Endometrial microvascular endothelial cells (primary cell): ENCODE measurements around the gene CRISPLD2. TPM values are rescaled to one million over a fixed set of nuclear protein-coding genes. Genes with fewer than 3 reads are reported as not detected.

Experiments
- in situ Hi-C: cut with HindIII; loops from 2 replicates; pipeline ENCODE4 v1.10.0; 2017; ENCODE audit warnings: low sequenced_read_pairs, low pct_unique_long_range_greater_than_20kb; ENCODE audit errors: inconsistent ontology term
- total RNA-seq: library from RNA; depleted of rRNA; stranded (reverse); fragments of >200 nt; gene quantifications from one replicate; pipeline ENCODE4 v1.2.3, GENCODE V29; 2015; ENCODE audit errors: inconsistent ontology term

Gene CRISPLD2
- total RNA-seq, 1 donor from 2014 or later = 8.6 TPM

GRCh38 chr16:84919269-84919668 lies 99.5 kb downstream of the CRISPLD2 start:
- in situ Hi-C loops = no loop called here

GRCh38 chr16:84919708-84920107 lies 99.9 kb downstream of the CRISPLD2 start:
- in situ Hi-C loops = no loop called here

- in situ Hi-C loops = no loop called here
These were observed 100.5 kb downstream of the CRISPLD2 start for GRCh38 chr16:84920333-84920732.

- in situ Hi-C loops = no loop called here
These were observed 102.8 kb downstream of the CRISPLD2 start for GRCh38 chr16:84922351-84923120.

GRCh38 chr16:84924331-84925091 lies 104.7 kb downstream of the CRISPLD2 start:
- in situ Hi-C loops = no loop called here

GRCh38 chr16:84925092-84925772 lies 105.4 kb downstream of the CRISPLD2 start:
- in situ Hi-C loops = no loop called here

GRCh38 chr16:84925773-84926372 lies 106.1 kb downstream of the CRISPLD2 start:
- in situ Hi-C loops = no loop called here

GRCh38 chr16:84926462-84926861 lies 106.7 kb downstream of the CRISPLD2 start:
- in situ Hi-C loops = no loop called here

- in situ Hi-C loops = no loop called here
These were observed 108.1 kb downstream of the CRISPLD2 start for GRCh38 chr16:84927621-84928591.

GRCh38 chr16:84928679-84929420 lies 109.1 kb downstream of the CRISPLD2 start:
- in situ Hi-C loops = no loop called here

GRCh38 chr16:84929421-84930297 lies 109.9 kb downstream of the CRISPLD2 start:
- in situ Hi-C loops = no loop called here

GRCh38 chr16:84930298-84931106 lies 110.7 kb downstream of the CRISPLD2 start:
- in situ Hi-C loops = no loop called here

GRCh38 chr16:84931107-84931494 lies 111.3 kb downstream of the CRISPLD2 start:
- in situ Hi-C loops = no loop called here

GRCh38 chr16:84931506-84931905 lies 111.7 kb downstream of the CRISPLD2 start:
- in situ Hi-C loops = no loop called here

- in situ Hi-C loops = no loop called here
These were observed 112.9 kb downstream of the CRISPLD2 start for GRCh38 chr16:84932681-84933080.
